MCF 10A (cell line): Measurements from ENCODE around the gene SGPP2. TPM values are rescaled to one million over a fixed set of nuclear protein-coding genes. Genes with fewer than 3 reads are reported as not detected.

Source experiments
- BruUV-seq: library from RNA; stranded (reverse); fragments of 400-500 nt; replicated peaks from 2 replicates; lab custom pipeline; 2021; lab: Mats Ljungman, UMichigan
- CTCF ChIA-PET: fragments of 300-600 bp; sonication (Branson Sonifier 250); formaldehyde crosslinking; extraction: SDS; loops from one replicate; lab custom pipeline; 2021; ENCODE audit warnings: antibody characterized with exemption, inconsistent platforms; lab: Yijun Ruan, JAX
- POLR2A ChIA-PET: fragments of 300-600, 350-650 bp; sonication (Branson Sonifier 250); formaldehyde crosslinking; extraction: SDS; loops from one replicate; lab custom pipeline; 2020; ENCODE audit warnings: antibody characterized with exemption, inconsistent platforms; lab: Yijun Ruan, JAX
- DNase-seq: peaks from one replicate; pipeline ENCODE4 v3.0.0-alpha.2; 2018; ENCODE audit not compliant: unreplicated experiment
- H3K27ac Mint-ChIP-seq: one replicate; pipeline ENCODE4 v1.8.0; 2022; ENCODE audit warnings: mild to moderate bottlenecking, low read depth, mixed read lengths; ENCODE audit not compliant: unreplicated experiment
- H3K27me3 Mint-ChIP-seq: one replicate; pipeline ENCODE4 v1.8.0; 2022; ENCODE audit warnings: mixed read lengths; ENCODE audit not compliant: insufficient read depth, unreplicated experiment
- H3K36me3 Mint-ChIP-seq: one replicate; pipeline ENCODE4 v1.8.0; 2022; ENCODE audit warnings: mild to moderate bottlenecking, moderate library complexity, mixed read lengths; ENCODE audit not compliant: insufficient read depth, unreplicated experiment
- H3K4me1 Mint-ChIP-seq: one replicate; pipeline ENCODE4 v1.8.0; 2022; ENCODE audit warnings: mixed read lengths; ENCODE audit not compliant: insufficient read depth, unreplicated experiment
- H3K4me3 Mint-ChIP-seq: one replicate; pipeline ENCODE4 v1.8.0; 2022; ENCODE audit warnings: mild to moderate bottlenecking, moderate library complexity, mixed read lengths; ENCODE audit not compliant: unreplicated experiment
- H3K9me3 Mint-ChIP-seq: one replicate; pipeline ENCODE4 v1.8.0; 2022; ENCODE audit warnings: mixed read lengths; ENCODE audit not compliant: unreplicated experiment
- CTCF ChIP-seq: fragments of 200-600 bp; IDR thresholded peaks from one replicate; pipeline ENCODE4 v1.8.0; 2022; ENCODE audit warnings: antibody characterized with exemption, mild to moderate bottlenecking; ENCODE audit not compliant: unreplicated experiment
- intact Hi-C: fragments of 100-400 bp; cut with micrococcal nuclease; formaldehyde crosslinking; loops from 2 replicates; pipeline ENCODE4 v1.14.1; 2022
- total RNA-seq: library from RNA; stranded (reverse); gene quantifications from 2 replicates; pipeline ENCODE4 v1.2.3, GENCODE V29; 2022

Gene SGPP2
- total RNA-seq, 1 experiment from 2014 or later: 47.4 TPM

- peaks cover 91% of the 10 kb centered on the region for H3K36me3 Mint-ChIP-seq
- TSS peak; percentile 2 for BruUV-seq
- ChIA-PET POLR2A (interaction anchor here (0.8 to 2.4 kb wide), 6 partner anchors 11 to 243 kb away, joined by 3 to 17 read pairs (median 4); no protein-coding TSS in a partner anchor), CTCF (interaction anchor here (0.6 to 4.7 kb wide), 22 partner anchors 9 to 1639 kb away, joined by 3 to 33 read pairs (median 4); a partner anchor contains a TSS)
- peaks cover 7% of the 10 kb centered on the region for H3K4me1 Mint-ChIP-seq
- intact Hi-C loops: loop anchor here (1.0 to 5.0 kb wide), 3 partner anchors 244 to 535 kb away; no protein-coding TSS in a partner anchor
- H3K27me3 Mint-ChIP-seq: no peaks in the 10 kb centered on the region
- no peak overlapping the region for H3K4me3 Mint-ChIP-seq
- peak; percentile 78 for DNase-seq
- peak; percentile 72 for TF ChIP-seq CTCF
- no peaks in the 10 kb centered on the region for H3K9me3 Mint-ChIP-seq
- H3K27ac Mint-ChIP-seq: no peak overlapping the region
Observed at GRCh38 chr2:222561817-222562645, 137.7 kb downstream of the SGPP2 start.

- ChIA-PET POLR2A (interaction anchor here (0.9 to 1.5 kb wide), 3 partner anchors 232 to 502 kb away, joined by 3 to 6 read pairs (median 3); no protein-coding TSS in a partner anchor), CTCF (interaction anchor here (0.6 to 4.7 kb wide), 2 partner anchors 16 to 245 kb away, joined by 5 to 33 read pairs; a partner anchor contains a TSS)
- peaks cover 82% of the 10 kb centered on the region for H3K36me3 Mint-ChIP-seq
- DNase-seq: no peak
- H3K4me3 Mint-ChIP-seq: no peak overlapping the region
- TF ChIP-seq CTCF: no peak
- peaks cover 7% of the 10 kb centered on the region for H3K4me1 Mint-ChIP-seq
- intact Hi-C loops: loop anchor here (5.0 kb wide), 1 partner anchor 536 kb away; no protein-coding TSS in a partner anchor
- H3K27ac Mint-ChIP-seq: peak overlapping the region; percentile 40
- no TSS peak for BruUV-seq
- H3K27me3 Mint-ChIP-seq: no peaks in the 10 kb centered on the region
- no peaks in the 10 kb centered on the region for H3K9me3 Mint-ChIP-seq
Observed at GRCh38 chr2:222563106-222563718, 138.9 kb downstream of the SGPP2 start.

GRCh38 chr2:222563936-222564335 lies 139.6 kb downstream of the SGPP2 start:
- Mint-ChIP-seq H3K4me3 (no peak overlapping the region), H3K27me3 (no peaks in the 10 kb centered on the region), H3K4me1 (peaks cover 7% of the 10 kb centered on the region), H3K36me3 (peaks cover 79% of the 10 kb centered on the region), H3K9me3 (no peaks in the 10 kb centered on the region), H3K27ac (peak overlapping the region; percentile 14)
- TF ChIP-seq CTCF: no peak
- intact Hi-C loops: loop anchor here (5.0 kb wide), 1 partner anchor 537 kb away; no protein-coding TSS in a partner anchor
- DNase-seq: no peak
- ChIA-PET CTCF (interaction anchor here (0.6 to 4.7 kb wide), 3 partner anchors 40 to 245 kb away, joined by 3 to 33 read pairs (median 4); a partner anchor contains a TSS), POLR2A (interaction anchor here (0.9 to 2.6 kb wide), 3 partner anchors 31 to 503 kb away, joined by 3 to 9 read pairs (median 6); no protein-coding TSS in a partner anchor)
- BruUV-seq: no TSS peak
